ENCODE measurements around the gene GRAMD2A.

DNA sequence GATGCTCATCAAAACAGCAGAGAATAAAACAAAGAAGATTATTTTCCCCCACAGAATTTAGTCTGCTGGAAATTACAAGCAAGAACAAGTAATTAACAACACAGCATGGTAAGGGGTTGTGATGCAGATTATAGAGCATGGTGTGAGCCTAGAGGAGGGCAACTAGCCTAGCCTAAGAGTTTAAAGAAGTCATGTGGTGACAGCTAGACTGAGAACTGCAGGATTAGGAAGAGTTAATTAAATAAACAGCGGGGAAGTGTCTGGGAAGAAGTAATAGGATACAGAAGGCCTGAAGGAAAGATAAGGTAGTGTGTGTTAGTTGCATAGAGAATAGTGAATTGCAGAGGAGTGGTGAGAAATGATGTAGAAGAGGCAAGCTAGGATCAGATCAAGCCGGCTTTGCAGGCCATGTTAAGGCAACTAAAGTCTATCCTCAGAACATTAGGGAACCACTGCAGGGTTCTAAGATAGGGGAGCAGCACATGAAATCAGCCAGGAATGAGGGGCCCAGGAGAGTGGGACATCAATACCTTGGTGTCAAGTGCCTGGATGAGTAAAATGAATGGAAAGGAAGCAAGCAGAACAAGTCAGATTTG lies 45.3 kb upstream of the GRAMD2A start:
- TF ChIP-seq, protein P1, sequence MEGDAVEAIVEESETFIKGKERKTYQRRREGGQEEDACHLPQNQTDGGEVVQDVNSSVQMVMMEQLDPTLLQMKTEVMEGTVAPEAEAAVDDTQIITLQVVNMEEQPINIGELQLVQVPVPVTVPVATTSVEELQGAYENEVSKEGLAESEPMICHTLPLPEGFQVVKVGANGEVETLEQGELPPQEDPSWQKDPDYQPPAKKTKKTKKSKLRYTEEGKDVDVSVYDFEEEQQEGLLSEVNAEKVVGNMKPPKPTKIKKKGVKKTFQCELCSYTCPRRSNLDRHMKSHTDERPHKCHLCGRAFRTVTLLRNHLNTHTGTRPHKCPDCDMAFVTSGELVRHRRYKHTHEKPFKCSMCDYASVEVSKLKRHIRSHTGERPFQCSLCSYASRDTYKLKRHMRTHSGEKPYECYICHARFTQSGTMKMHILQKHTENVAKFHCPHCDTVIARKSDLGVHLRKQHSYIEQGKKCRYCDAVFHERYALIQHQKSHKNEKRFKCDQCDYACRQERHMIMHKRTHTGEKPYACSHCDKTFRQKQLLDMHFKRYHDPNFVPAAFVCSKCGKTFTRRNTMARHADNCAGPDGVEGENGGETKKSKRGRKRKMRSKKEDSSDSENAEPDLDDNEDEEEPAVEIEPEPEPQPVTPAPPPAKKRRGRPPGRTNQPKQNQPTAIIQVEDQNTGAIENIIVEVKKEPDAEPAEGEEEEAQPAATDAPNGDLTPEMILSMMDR (IDR thresholded peaks at IDR 0.05), result no peak
- no peak for TF ChIP-seq POLR2A (IDR thresholded peaks at IDR 0.05)
